ENCODE results near the gene ANKRD66.

The ANKRD66 gene

DNA sequence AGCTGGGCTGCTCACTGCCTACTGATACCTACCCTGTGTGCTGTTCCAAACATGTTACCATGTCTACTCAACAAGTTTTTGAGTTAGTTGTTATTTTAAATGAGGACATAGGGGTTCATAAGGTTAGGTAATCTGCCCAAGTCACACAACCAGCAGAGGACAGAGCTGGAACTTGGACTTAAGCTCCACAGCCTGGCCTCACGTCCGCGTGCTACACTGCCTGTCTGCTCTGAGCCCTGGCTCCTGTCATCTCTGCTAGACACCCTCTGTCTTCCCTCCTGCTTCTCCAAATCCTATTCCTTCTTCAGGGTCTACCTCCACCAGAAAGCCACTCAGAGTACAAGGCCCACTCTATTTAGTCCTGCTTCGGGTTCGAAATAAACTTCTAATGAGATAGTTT is 18.2 kb downstream of the ANKRD66 start:
- no peaks in the 10 kb centered on the region for H3K27me3 ChIP-seq (ENCODE audit: insufficient read depth, low read length, poor library complexity, severe bottlenecking)
- H3F3A ChIP-seq (ENCODE audit: low read depth) = no peaks in the 10 kb centered on the region
- H4K20me1 ChIP-seq (ENCODE audit: insufficient read depth, low read length, poor library complexity, severe bottlenecking) = no peaks in the 10 kb centered on the region
- H3K9me2 ChIP-seq (replicated peaks; ENCODE audit: low read depth, low read length) = no peaks in the 10 kb centered on the region
- H3K9ac ChIP-seq (ENCODE audit: low read depth, low read length, poor library complexity, severe bottlenecking) = no peak overlapping the region
- TF ChIP-seq EZH2phosphoT487 (IDR thresholded peaks at IDR 0.05; ENCODE audit: borderline replicate concordance) = no peak
- TF ChIP-seq, protein P1, sequence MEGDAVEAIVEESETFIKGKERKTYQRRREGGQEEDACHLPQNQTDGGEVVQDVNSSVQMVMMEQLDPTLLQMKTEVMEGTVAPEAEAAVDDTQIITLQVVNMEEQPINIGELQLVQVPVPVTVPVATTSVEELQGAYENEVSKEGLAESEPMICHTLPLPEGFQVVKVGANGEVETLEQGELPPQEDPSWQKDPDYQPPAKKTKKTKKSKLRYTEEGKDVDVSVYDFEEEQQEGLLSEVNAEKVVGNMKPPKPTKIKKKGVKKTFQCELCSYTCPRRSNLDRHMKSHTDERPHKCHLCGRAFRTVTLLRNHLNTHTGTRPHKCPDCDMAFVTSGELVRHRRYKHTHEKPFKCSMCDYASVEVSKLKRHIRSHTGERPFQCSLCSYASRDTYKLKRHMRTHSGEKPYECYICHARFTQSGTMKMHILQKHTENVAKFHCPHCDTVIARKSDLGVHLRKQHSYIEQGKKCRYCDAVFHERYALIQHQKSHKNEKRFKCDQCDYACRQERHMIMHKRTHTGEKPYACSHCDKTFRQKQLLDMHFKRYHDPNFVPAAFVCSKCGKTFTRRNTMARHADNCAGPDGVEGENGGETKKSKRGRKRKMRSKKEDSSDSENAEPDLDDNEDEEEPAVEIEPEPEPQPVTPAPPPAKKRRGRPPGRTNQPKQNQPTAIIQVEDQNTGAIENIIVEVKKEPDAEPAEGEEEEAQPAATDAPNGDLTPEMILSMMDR (conservative IDR thresholded peaks at IDR 0.05; ENCODE audit: low read length) = no peak
- no peak overlapping the region for H3K4me2 ChIP-seq (ENCODE audit: low read depth, low read length, poor library complexity, severe bottlenecking)
- H3K79me2 ChIP-seq (ENCODE audit: insufficient read depth, low read length) = no peaks in the 10 kb centered on the region
- H3K4me1 ChIP-seq (ENCODE audit: insufficient read depth, low read length, poor library complexity, severe bottlenecking) = no peaks in the 10 kb centered on the region
- no peak overlapping the region for H3K4me3 ChIP-seq (ENCODE audit: low read length, poor library complexity, severe bottlenecking)
- H2AFZ ChIP-seq (ENCODE audit: low read length) = no peak overlapping the region
- H3K36me3 ChIP-seq (ENCODE audit: insufficient read depth, low read length) = no peaks in the 10 kb centered on the region
- no peaks in the 10 kb centered on the region for H3K9me3 ChIP-seq (ENCODE audit: insufficient read depth, low read depth, low read length)

DNA sequence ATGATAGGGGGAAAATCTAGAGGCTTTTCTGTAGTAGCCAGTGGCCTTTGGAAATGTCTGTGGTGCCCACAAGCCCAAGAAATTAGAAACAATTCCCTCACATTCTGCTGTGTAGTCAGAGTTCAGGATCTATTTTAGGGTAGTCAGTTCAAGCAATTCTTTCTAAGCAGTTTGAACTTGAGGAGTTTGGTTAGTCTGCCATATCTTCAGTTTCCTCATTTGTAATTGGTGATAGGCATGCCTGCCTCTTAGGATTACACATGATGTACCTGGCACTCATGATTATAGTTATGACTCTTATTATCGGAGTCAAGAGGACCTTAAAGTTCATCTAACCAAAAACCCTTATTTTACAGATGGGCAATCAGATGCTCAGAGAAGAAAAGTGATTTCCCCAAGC is 25.3 kb downstream of the ANKRD66 start:
- Histone ChIP-seq H4K20me1 (ENCODE audit: insufficient read depth, low read length, poor library complexity, severe bottlenecking) (no peaks in the 10 kb centered on the region), H3F3A (ENCODE audit: low read depth) (no peaks in the 10 kb centered on the region), H3K79me2 (ENCODE audit: insufficient read depth, low read length) (no peaks in the 10 kb centered on the region), H3K4me3 (ENCODE audit: low read length, poor library complexity, severe bottlenecking) (no peak overlapping the region), H3K4me2 (ENCODE audit: low read depth, low read length, poor library complexity, severe bottlenecking) (no peak overlapping the region), H3K9me2 (replicated peaks; ENCODE audit: low read depth, low read length) (no peaks in the 10 kb centered on the region), H3K9ac (ENCODE audit: low read depth, low read length, poor library complexity, severe bottlenecking) (no peak overlapping the region), H3K36me3 (ENCODE audit: insufficient read depth, low read length) (no peaks in the 10 kb centered on the region), H2AFZ (ENCODE audit: low read length) (no peak overlapping the region), H3K27me3 (ENCODE audit: insufficient read depth, low read length, poor library complexity, severe bottlenecking) (no peaks in the 10 kb centered on the region), H3K4me1 (ENCODE audit: insufficient read depth, low read length, poor library complexity, severe bottlenecking) (no peaks in the 10 kb centered on the region), H3K9me3 (ENCODE audit: insufficient read depth, low read depth, low read length) (no peaks in the 10 kb centered on the region)
- TF ChIP-seq, protein P1 (conservative IDR thresholded peaks at IDR 0.05; ENCODE audit: low read length) = no peak
- no peak for TF ChIP-seq EZH2phosphoT487 (IDR thresholded peaks at IDR 0.05; ENCODE audit: borderline replicate concordance)

DNA sequence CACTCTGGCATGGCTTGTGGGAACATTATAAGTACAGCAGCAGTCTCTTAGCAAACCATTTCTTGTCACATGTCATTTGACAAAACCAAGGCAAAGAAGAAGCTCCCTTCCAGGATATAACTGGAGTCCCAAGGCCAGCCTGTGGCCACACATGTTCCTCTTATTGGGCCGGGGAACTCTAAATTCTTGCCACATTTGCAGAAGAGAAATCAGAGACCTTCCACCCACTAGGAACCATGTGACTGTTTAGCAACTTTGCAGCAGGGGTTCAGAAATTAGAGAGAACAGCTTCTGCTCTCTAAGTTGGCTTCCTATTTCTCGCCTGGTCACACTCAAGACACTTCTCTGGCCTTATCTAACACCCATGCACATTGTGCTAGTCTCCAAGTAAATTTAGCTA is 26.0 kb downstream of the ANKRD66 start:
- H3K4me2 ChIP-seq (ENCODE audit: low read depth, low read length, poor library complexity, severe bottlenecking) = no peak overlapping the region
- TF ChIP-seq, protein P1 (conservative IDR thresholded peaks at IDR 0.05; ENCODE audit: low read length) = no peak
- TF ChIP-seq EZH2phosphoT487 (IDR thresholded peaks at IDR 0.05; ENCODE audit: borderline replicate concordance) = no peak

More for the DNA sequence above, 26.0 kb downstream of the ANKRD66 start:
- H3K36me3 ChIP-seq (ENCODE audit: insufficient read depth, low read length) = no peaks in the 10 kb centered on the region
- no peak overlapping the region for H3K4me3 ChIP-seq (ENCODE audit: low read length, poor library complexity, severe bottlenecking)
- no peaks in the 10 kb centered on the region for H3F3A ChIP-seq (ENCODE audit: low read depth)
- no peak overlapping the region for H3K9ac ChIP-seq (ENCODE audit: low read depth, low read length, poor library complexity, severe bottlenecking)
- no peak overlapping the region for H2AFZ ChIP-seq (ENCODE audit: low read length)
- H4K20me1 ChIP-seq (ENCODE audit: insufficient read depth, low read length, poor library complexity, severe bottlenecking) = no peaks in the 10 kb centered on the region
- H3K4me1 ChIP-seq (ENCODE audit: insufficient read depth, low read length, poor library complexity, severe bottlenecking) = no peaks in the 10 kb centered on the region
- H3K79me2 ChIP-seq (ENCODE audit: insufficient read depth, low read length) = no peaks in the 10 kb centered on the region
- no peaks in the 10 kb centered on the region for H3K9me2 ChIP-seq (replicated peaks; ENCODE audit: low read depth, low read length)
- H3K9me3 ChIP-seq (ENCODE audit: insufficient read depth, low read depth, low read length) = no peaks in the 10 kb centered on the region
- no peaks in the 10 kb centered on the region for H3K27me3 ChIP-seq (ENCODE audit: insufficient read depth, low read length, poor library complexity, severe bottlenecking)
